ENCODE data around the gene TOR4A.

Gene TOR4A

GRCh38 chr9:137293482-137294090 lies 16.1 kb downstream of the TOR4A start:
- no peak for DNase-seq (ENCODE audit: low spot score)
- no peak overlapping the region for H3K27ac ChIP-seq
- CTCF ChIA-PET = interaction anchor here (0.6 to 1.9 kb wide), 6 partner anchors 8 to 259 kb away, joined by 3 to 12 read pairs (median 5); partner anchors contain the start of genes MRPL41, NRARP and TOR4A
- POLR2A ChIA-PET (ENCODE audit: low non-redundant PET) = interaction anchor here (0.5 kb wide), 1 partner anchor 231 kb away, joined by 3 read pairs; no protein-coding TSS in a partner anchor
- TF ChIP-seq CTCF (conservative IDR thresholded peaks at IDR 0.05; ENCODE audit: low read depth) = no peak

GRCh38 chr9:137294091-137294680 lies 16.7 kb downstream of the TOR4A start:
- TF ChIP-seq CTCF (conservative IDR thresholded peaks at IDR 0.05; ENCODE audit: low read depth) = no peak
- ChIA-PET POLR2A (ENCODE audit: low non-redundant PET) (interaction anchor here (0.5 kb wide), 1 partner anchor 231 kb away, joined by 3 read pairs; no protein-coding TSS in a partner anchor), CTCF (interaction anchor here (0.5 to 1.9 kb wide), 6 partner anchors 8 to 258 kb away, joined by 3 to 12 read pairs (median 4); partner anchors contain the start of genes MRPL41, NRARP and TOR4A)
- DNase-seq (ENCODE audit: low spot score) = no peak
- H3K27ac ChIP-seq = no peak overlapping the region

- POLR2A ChIA-PET (ENCODE audit: low non-redundant PET) = no interaction called here
- TF ChIP-seq CTCF (conservative IDR thresholded peaks at IDR 0.05; ENCODE audit: low read depth) = no peak
- H3K27ac ChIP-seq = no peak overlapping the region
- DNase-seq (ENCODE audit: low spot score) = no peak
- CTCF ChIA-PET = interaction anchor here (0.6 to 1.9 kb wide), 6 partner anchors 7 to 225 kb away, joined by 3 to 7 read pairs (median 4); partner anchors contain the start of gene NRARP
Observed at GRCh38 chr9:137294681-137295237, 17.2 kb downstream of the TOR4A start.

GRCh38 chr9:137295238-137295811 lies 17.8 kb downstream of the TOR4A start:
- peak; percentile 80 for DNase-seq (ENCODE audit: low spot score)
- no peak overlapping the region for H3K27ac ChIP-seq
- CTCF ChIA-PET = interaction anchor here (0.6 to 1.1 kb wide), 7 partner anchors 71 to 226 kb away, joined by 3 to 7 read pairs (median 3); no protein-coding TSS in a partner anchor
- TF ChIP-seq CTCF (conservative IDR thresholded peaks at IDR 0.05; ENCODE audit: low read depth) = peak; percentile 99
- POLR2A ChIA-PET (ENCODE audit: low non-redundant PET) = no interaction called here

GRCh38 chr9:137295849-137296669 lies 18.5 kb downstream of the TOR4A start:
- POLR2A ChIA-PET (ENCODE audit: low non-redundant PET) = no interaction called here
- DNase-seq (ENCODE audit: low spot score) = no peak
- H3K27ac ChIP-seq = peak overlapping the region; percentile 44
- CTCF ChIA-PET = interaction anchor here (0.6 to 1.5 kb wide), 6 partner anchors 108 to 856 kb away, joined by 3 to 8 read pairs (median 4); no protein-coding TSS in a partner anchor
- no peak for TF ChIP-seq CTCF (conservative IDR thresholded peaks at IDR 0.05; ENCODE audit: low read depth)

All from RWPE1 (cell line).